HG02970 (cell line): ENCODE data around the gene ATP5F1C.
"Not testable (repeated sequence)": the region's sequence is repeated elsewhere in the genome, so short reads cannot be mapped to it uniquely, and the experiment has no call there.

Source experiments
- ATAC-seq: cut with Tn5 transposase; IDR thresholded peaks from one replicate; pipeline ENCODE4 v1.9.1; 2021; ENCODE audit warnings: mild to moderate bottlenecking, moderate library complexity, moderate number of reproducible peaks; ENCODE audit not compliant: unreplicated experiment, low FRiP score

The ATP5F1C gene

DNA sequence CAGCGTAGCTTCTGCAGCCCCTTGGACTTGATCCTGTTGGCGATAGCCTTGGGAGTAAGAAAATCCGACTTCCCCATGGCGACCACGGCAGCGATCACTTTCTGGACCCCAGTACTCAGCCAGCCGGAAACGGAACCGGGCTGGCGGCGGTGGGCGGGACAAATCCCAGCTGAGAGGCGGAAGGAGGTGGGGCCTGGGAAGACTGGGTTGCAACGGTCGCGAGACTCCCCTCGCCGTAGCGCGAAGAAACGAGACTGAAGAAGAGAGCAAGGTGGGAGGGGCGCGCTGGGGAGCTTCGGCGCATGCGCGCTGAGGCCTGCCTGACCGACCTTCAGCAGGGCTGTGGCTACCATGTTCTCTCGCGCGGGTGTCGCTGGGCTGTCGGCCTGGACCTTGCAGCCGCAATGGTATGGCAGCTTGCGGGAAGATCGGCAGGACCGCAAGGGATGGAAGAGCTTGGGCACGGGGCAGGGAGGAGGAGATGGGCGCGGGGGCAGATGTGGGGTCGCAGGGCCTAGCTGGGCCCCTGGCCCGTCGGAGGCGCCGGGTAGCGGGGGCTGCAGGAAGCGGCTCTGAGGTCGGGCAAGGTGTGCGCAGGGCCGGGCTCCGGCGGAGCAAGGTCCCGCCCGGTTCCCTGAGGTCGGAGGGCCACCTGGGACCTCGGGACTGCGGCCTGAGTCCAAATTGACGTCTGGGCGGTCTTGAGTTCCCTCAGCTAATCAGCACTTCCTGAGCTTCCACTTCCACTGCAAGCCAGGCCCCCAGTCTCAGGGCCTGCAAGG, at the start of gene ATP5F1C, which contains the start of gene KIN:
Gene ATP5F1C (plus strand): TSS at position 321 of the 782 bp plus-strand sequence. CDS start 31 bp downstream, at position 352.
Gene KIN (minus strand): TSS at position 137 of the 782 bp plus-strand sequence. CDS start 60 bp downstream, at position 77.
- ATAC-seq, result peak; percentile 98

DNA sequence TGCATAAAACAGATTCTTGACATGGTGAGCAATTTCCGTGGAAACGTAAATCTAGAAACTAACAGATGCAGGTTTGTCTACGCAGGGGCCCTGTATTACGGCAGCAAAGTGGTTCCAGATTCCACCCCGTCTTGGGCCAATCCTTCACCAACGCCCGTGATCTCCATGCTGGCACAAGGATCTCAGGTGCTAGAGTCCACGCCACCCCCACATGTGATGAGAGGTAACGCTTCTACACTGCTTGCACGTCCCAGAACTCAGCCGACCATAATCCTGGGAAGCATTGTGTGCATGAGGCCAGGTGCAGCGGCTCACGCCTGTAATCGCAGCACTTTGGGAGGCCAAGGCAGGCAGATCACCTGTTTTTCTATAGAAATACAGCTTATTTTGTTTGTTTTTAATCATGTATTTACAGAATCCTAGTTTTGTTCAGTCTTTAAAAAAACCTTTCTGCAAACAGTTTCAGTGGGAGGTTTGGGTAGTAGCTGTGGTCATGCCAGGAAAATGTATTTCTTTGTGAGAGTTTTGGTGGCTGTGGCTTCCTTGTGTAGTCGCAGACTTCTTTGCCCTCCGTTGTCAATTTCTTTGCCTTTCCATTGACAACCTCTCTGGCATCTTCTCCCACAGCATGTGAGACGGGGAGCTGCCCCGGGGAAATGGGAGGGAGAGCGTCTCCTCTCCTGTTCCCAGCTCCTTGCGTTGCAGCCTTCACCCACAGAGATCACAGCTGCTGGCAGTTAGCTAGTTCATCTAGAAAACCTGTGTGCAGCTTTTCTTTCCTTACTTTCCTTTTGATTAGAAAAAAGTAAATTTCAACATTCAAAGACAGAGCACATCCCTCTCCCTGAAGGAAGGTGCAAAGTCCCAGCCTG, 49.2 kb upstream of the ATP5F1C start:
- no peak for ATAC-seq

DNA sequence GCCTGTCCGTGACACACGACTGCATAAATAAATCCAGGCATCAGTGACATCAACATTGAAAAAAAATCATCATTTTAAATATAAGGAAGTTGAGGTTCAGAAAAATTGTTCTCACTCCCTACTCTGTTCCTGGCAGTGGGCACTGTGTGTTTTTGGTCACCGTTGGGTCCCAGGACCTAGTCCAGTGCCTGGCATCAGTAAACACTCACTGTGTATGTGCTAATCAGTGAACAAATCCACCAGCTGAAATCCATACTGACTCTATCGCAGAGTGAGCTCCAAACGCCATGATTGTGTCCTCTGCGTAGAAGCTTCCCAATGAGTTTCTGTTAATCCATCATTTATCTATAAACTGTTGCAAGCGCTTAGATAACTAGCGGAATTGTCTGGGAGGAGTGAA, 43.7 kb upstream of the ATP5F1C start:
- ATAC-seq, result no peak

DNA sequence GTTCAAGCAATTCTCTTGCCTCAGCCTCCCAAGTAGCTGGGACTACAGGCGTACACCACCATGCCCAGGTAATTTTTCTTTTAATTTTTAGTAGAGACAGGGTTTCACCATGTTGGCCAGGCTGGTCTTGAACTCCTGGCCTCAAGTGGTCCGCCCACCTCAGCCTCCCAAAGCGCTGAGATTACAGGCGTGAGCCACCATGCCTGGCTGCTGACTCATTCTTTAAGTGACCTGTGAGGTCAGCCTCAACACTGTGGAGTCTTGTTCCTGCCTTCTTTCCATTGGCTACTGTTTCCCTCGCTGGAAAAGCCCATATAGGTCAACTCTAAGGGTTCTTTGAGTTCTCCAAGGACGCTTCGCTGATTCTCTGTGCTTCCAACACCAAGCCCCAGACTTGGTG, 39.3 kb upstream of the ATP5F1C start:
- not testable (repeated sequence) for ATAC-seq

DNA sequence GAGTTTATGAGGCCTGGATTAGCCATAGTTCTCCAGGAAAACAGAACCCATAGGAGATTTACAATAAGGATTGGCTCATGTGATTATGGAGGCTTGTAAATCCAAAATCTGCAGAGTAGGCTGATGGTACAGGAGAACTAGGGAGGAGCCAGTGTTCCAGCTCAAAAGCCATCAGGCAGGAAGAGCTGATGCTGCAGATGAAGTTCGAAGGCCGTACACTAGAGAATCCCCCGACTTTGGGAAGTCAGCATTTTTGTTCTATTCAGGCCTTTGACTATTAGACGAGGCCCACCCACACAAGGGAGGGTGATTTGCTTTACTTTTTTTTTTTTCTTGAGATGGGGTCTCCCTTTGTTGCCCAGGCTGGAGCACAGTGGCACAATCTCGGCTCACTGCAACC, 37.8 kb upstream of the ATP5F1C start:
- ATAC-seq, result no peak

DNA sequence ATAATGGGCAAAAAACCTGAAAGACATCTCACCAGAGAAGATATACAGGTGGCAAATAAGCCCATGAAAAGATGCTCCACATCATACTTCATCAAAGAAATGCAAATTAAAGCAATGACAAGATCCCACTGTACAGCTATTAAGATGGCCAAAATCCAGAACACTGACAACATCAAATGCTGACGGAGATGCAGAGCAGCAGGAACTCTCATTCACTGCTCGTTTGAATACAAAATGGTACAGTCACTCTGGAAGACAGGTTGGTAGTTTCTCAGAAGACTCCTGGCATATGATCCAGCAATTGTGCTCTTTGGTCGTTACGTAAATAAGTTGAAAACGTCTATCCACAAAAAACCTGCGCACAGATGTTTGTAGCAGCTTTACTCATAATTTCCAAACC, 35.7 kb upstream of the ATP5F1C start:
- no peak for ATAC-seq

DNA sequence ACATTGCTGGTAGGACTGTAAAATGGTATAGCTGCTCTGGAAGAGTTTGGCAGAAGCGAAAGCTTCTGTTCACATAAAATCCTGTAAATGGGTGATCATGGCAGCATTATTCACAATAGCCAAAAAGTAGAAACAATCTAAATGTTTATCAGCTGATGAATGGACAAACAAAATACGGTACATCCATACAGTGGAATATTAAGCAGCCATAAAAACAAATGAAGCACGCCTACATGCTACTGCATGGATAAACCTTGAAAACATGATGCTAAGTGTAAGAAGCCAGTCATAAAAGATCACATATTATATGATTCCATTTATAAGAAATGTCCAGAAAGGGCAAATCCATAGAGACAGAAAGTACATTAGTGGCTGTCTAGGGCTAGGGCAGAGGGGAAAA, 32.9 kb upstream of the ATP5F1C start:
- no peak for ATAC-seq

DNA sequence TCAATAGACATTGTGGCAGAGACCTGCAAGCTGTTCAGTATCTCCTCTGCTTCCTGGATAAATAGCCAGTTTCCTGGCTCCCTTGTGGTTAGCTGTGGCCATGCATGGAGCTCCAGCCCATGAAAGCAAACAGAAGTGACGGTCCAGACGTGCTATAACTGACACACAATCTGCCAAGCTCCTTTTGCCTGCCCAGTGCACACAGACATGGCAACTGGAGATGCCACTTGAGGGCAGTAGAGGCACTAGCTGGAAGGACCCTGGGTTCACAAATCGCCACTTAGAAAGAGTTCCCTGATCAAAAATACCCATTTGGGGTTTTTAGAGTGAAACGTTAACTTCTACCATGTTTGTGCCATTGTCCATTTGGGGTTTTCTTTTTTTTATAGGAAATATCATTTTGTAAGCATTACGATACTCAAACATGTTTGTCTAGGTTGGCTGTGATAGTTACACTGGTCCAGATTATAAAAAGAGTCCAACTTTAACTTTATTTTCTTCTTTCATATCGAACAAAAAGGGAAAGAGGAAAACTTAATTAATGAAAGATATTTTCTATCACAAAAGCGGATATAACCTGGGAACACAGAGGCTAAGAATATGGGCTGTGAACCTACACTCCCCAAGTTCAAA, 31.5 kb upstream of the ATP5F1C start:
- ATAC-seq, result no peak

DNA sequence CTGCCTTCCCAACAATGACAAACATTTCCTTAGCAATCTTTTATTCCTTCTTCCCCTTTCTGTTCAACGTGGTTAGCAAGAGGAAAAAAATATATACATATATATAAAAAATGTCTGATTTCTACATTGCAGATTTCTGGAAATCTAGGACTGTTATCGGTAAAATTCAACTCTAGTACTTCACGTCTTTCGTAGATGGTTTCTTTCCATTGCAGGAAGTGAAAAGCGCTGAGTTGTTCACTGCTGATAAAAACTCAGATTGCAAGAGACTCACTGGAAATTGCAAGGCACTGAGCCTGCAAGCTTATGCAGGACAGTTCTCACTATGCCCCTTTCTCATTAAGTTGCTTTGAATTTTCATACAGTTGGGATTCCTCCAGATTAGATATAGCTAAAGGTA, 24.0 kb upstream of the ATP5F1C start:
- ATAC-seq, result no peak

DNA sequence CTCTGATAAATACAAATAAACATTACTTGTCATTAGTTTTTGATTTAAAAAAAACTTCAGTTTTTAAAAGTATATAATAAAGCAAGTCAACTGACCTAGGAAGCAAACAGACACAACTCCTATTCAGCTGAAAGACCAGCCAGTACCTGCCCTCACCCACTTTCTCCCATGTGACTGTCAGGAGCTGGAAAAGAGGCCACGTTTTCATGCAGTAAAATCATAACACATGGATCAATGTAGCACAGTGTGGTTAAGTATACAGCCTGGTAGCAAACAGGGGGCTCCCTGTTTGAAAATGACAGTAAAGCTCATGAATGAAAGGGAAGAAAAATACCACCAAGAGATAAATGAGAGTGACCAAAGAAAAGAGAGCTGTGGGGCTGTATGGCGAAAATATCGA, 21.7 kb upstream of the ATP5F1C start:
- no peak for ATAC-seq

DNA sequence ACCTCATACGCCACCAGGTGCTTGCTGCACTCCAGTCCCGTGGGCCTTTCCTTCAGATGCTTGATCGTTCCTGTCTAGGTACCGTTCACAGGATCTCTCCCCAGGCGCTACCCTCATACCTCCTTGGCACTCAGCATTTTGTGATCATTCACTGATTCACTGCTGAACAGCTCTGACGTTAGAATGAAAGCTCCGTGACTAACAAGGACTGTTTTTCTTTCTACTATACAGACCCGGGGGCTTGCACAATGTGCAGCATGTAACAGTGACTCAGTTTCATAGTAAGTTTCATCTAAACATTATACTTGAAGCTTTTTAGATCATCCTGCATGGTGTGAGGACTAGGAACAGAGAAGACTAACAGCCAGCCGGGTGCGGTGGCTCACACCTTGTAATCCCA, 20.8 kb upstream of the ATP5F1C start:
- ATAC-seq, result no peak

DNA sequence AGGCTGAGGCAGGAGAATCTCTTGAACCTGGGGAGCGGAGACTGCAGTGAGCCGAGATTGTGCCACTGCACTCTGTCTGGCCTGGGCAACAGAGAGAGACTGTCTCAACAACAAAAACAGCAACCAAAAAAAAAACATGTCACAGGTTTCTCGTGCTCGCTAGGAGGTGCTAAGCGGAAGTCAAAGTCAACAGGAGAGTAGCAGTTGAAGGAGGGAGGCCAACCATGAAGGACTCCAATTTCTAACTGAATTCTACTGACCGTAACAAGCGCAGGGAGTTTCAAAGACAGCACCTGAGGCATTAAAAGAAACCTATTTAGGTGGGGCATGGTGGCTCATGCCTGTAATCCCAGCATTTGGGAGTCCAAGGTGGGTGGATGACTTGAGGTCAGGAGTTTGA, 19.6 kb upstream of the ATP5F1C start:
- ATAC-seq, result no peak

DNA sequence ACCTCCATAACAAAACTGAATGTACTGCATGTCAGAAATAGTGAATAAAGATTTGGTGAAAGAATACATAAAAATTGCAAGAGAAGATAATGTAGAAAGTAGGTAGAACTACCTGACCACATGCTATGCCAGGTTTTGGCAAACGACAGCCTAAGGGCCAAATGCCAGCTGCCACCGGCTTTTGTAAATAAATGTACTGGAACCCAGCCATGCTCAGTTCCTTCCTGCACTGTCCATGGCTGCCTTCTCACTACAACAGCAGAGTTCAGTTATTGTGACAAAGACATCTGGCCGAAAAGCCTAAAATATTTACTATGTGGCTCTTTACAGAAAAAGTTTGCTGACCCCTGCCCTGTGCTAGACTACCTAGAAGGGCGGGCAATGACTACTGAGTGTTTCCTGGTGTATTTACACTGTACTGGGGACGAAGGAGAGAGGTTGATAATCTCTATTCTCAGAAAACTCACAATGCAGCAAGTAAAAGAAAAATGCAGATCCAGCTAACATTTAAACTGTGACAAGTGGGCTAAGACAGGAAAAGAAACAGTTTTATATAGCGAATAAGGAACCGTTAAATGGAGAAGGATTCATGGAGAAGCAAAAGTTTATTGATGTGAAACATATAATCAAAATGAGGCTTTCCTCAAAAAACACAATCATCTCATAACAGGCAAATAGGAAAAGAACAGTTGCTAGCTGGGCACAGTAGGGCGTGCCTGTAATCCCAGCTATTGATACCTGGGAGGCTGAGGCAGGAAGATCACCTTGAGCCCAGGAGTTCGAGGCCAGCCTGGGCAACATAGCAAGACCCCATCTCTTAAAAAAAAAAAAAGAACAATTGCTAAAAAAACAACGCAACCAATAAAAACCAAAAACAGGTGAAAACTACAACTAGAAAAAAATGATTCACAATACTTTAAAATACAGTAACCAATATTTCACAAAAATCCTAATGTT, 13.9 kb upstream of the ATP5F1C start:
- no peak for ATAC-seq

DNA sequence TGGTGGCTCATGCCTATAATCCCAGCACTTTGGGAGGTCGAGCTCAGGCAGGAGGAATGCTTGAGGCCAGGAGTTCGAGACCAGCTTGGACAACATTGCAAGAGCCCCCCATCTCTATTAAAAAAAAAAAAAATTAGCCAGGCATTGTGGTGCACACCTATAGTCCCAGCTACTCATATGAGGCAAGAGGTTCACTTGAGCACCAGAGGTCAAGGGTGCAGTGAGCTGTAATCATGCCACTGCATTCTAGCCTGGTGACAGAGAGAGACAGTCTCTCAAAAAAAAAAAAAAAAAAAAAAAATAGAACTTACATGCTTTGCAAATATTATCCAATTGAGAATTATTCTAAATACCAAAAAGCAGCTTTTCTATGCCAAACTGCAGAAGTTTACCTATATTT, 11.2 kb upstream of the ATP5F1C start:
- ATAC-seq, result no peak

DNA sequence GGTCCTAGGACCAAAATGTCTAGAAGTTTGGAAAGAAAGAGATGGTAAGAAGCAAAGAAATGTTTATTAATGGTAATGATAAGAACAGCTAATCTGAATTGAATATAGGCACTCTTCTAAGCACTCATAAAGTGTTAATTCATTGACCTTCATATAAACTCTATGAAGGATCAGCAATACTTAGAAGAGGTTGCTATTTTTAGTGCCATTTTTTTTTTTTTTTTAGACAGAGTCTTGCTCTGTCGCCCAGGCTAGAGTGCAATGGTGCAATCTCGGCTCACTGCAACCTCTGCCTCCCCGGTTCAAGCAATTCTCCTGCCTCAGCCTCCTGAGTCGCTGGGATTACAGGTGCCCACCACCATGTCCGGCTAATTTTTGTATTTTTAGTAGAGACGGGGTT, 5.8 kb upstream of the ATP5F1C start:
- ATAC-seq, result not testable (repeated sequence)

DNA sequence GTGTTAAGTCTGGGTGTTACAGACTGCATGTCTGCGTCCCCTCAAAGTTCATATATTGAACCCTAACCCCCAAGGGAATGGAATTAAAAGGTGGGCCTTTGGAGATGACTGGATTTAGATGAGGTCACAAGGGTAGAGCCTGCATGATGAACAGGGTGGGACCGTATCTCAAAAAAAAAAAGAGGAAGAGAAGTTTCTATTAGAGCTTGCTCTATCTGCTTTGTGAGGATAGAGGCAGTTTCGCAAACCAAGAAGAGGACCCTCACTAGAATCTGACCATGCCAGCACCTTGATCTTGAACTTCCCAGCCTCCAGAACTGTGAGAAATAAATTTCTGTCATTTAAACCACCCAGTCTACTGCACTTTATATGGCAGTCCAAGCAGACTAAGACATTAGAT, 1.5 kb upstream of the ATP5F1C start:
- ATAC-seq, result no peak

DNA sequence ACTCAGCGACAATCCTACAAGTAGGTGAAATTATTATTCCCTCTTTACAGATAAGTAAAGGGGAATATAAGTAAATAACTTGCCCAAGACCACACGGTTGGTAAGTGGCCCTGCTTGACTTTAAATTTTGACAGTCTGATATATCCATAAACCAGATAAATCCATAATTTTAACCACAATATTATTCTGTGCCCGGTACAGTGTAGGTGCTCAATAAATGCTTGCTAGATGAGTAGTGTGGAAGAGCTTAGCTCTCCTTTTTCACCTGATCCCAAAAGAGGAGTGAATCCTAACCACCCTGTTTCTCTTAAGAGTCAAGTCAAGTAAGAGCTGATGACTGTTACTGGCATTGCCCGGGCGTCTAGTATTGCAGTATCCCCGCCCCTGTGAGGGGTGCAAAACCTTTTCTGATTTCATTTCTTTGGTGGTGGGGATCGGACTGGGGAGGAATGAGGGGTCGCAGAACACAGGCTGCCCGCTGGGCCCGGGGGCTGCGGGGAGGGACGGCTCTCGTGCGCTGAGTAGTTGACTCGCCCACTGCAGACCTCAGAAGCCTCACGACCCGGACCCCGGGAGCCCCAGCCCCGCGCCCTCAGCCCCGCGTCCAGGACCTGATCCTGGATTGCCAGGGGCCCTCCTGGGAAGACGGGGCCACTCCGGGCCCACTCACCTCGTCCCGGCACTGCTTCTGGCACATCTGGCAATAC, 674 bp upstream of the ATP5F1C start:
- ATAC-seq, result peak; percentile 8

DNA sequence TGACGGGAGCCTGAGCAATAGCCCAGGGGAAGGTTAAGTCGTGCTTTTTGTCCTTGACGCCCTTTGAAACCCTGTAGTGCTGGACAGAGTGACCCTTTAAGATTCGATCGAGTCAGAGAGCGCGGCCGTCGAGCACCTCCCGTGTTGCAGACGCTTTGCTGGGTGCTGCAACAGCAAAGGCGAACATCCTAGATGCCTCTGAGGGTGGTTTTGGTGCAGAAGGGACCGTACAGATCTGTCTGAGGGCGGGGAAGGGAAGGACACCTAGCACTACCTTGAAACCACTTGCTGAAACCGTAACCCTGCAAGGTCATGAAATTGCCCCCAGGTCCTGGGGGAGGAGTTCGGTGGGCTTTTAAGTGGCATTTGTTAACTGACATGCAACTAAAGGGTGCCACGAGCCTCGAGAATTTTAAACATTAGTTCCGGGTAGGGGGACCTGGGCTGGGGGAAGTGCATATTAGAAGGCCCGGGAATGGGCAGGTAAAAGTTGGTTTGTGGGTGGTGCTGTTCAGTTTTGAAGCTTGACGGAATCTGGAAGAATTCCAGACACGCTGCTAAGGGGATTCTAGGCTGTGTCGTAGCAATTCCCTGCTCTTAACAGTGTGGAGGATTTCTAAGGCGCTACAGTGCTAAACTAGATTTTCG, 786 bp downstream of the ATP5F1C start:
- ATAC-seq, result peak; percentile 3

DNA sequence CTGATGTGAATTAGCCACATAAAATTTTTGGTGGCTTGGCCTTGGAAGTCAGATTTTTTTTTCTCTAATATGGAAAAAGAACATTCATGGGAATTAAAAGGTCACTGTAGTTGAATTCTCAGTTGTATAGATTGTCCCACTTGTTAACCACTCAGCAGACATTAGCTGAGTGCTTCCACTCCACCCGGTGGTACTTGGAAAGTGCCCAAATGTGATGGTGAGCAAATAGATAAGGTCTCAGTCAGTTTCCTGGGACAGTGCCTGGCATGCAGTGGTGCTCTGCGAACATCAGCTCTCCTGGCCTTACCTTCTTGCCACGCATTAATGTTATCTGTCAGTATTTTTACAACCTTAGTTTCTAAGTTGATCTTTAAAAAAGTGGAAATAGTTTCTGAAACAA, 1.4 kb downstream of the ATP5F1C start:
- no peak for ATAC-seq
